ENCODE measurements around the gene BAIAP2. TPM values are rescaled to one million over a fixed set of nuclear protein-coding genes. Genes with fewer than 3 reads are reported as not detected.

Gene BAIAP2
- total RNA-seq, 3 donors from 2014 or later: 21.0 to 47.0 (median 37.6) TPM

DNA sequence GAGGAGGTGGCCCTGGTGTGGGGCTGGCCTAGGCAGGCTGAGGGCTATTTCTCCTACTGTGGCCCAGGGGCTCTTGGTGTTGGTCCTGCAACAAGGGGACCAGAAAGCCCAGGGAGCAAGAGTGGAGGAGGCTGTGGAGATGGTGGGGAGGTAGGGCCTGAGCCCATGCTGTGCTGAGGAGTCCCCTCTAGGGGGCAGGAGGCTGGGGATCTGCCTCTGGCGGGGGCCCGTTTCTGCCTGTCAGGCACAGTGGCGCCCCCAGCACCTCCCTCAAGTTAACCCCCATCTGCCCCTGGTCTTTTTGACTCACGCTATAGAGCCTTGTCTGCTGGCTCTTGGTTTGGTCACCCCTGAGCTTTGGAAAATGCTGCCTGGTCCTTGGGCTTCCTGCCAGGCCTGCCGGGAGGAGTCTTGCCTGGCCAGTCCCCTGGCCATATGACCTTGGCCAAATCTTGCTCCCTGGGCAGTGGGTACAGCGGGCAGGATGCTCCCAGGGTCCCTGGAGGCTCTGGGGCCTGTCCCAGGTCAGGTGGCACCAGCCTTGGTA lies 5.9 kb downstream of the BAIAP2 start:
- H3K27ac ChIP-seq: peak overlapping the region; percentile 80 to 88

GRCh38 chr17:81042606-81043005 lies 7.7 kb downstream of the BAIAP2 start:
- Histone ChIP-seq H3K27me3 (no peaks in the 10 kb centered on the region), H3K4me3 (no peak overlapping the region), H3K4me1 (peaks cover 21 to 63% of the 10 kb centered on the region in 2 donors), H3K36me3 (no peaks in the 10 kb centered on the region), H3K27ac (peak overlapping the region; percentile 41 to 88), H3K9me3 (no peaks in the 10 kb centered on the region)
- intact Hi-C loops (cut with DNase I; ENCODE audit: low total_unique reads): no loop called here
- DNase-seq (ENCODE audit: low spot score in 2 of 2): no peak
- TF ChIP-seq POLR2A (IDR thresholded peaks at IDR 0.05) (no peak), POLR2AphosphoS5 (IDR thresholded peaks at IDR 0.05) (no peak)
- TF ChIP-seq, protein P1, sequence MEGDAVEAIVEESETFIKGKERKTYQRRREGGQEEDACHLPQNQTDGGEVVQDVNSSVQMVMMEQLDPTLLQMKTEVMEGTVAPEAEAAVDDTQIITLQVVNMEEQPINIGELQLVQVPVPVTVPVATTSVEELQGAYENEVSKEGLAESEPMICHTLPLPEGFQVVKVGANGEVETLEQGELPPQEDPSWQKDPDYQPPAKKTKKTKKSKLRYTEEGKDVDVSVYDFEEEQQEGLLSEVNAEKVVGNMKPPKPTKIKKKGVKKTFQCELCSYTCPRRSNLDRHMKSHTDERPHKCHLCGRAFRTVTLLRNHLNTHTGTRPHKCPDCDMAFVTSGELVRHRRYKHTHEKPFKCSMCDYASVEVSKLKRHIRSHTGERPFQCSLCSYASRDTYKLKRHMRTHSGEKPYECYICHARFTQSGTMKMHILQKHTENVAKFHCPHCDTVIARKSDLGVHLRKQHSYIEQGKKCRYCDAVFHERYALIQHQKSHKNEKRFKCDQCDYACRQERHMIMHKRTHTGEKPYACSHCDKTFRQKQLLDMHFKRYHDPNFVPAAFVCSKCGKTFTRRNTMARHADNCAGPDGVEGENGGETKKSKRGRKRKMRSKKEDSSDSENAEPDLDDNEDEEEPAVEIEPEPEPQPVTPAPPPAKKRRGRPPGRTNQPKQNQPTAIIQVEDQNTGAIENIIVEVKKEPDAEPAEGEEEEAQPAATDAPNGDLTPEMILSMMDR (IDR thresholded peaks at IDR 0.05): no peak

More for the DNA sequence above, 5.9 kb downstream of the BAIAP2 start:
- H3K4me1 ChIP-seq: peaks cover 21 to 61% of the 10 kb centered on the region in 2 donors
- no peak overlapping the region for H3K4me3 ChIP-seq
- TF ChIP-seq, protein P1 (IDR thresholded peaks at IDR 0.05): peak in 2 of 3 donors; percentile 8 to 20
- no peak for TF ChIP-seq POLR2AphosphoS5 (IDR thresholded peaks at IDR 0.05)
- peak; percentile 3 for TF ChIP-seq POLR2A (IDR thresholded peaks at IDR 0.05)
- H3K27me3 ChIP-seq: no peaks in the 10 kb centered on the region
- no peaks in the 10 kb centered on the region for H3K36me3 ChIP-seq
- no peaks in the 10 kb centered on the region for H3K9me3 ChIP-seq
- no peak for DNase-seq (ENCODE audit: low spot score in 2 of 2)
- intact Hi-C loops (cut with DNase I; ENCODE audit: low total_unique reads): no loop called here

GRCh38 chr17:81043319-81043724 lies 8.4 kb downstream of the BAIAP2 start:
- Histone ChIP-seq H3K4me3 (peak overlapping the region in 1 of 3 donors; percentile 29), H3K27me3 (no peaks in the 10 kb centered on the region), H3K27ac (peak overlapping the region; percentile 86 to 88), H3K36me3 (no peaks in the 10 kb centered on the region), H3K9me3 (no peaks in the 10 kb centered on the region), H3K4me1 (peaks cover 21 to 56% of the 10 kb centered on the region in 2 donors)
- no peak for DNase-seq (ENCODE audit: low spot score in 2 of 2)
- TF ChIP-seq POLR2AphosphoS5 (IDR thresholded peaks at IDR 0.05): no peak
- TF ChIP-seq, protein P1 (IDR thresholded peaks at IDR 0.05): no peak
- intact Hi-C loops (cut with DNase I; ENCODE audit: low total_unique reads): no loop called here

GRCh38 chr17:81043725-81044427 lies 8.9 kb downstream of the BAIAP2 start:
- Histone ChIP-seq H3K4me1 (peaks cover 22 to 52% of the 10 kb centered on the region in 2 donors), H3K4me3 (peak overlapping the region in 2 of 3 donors; percentile 20 to 29), H3K27me3 (no peaks in the 10 kb centered on the region), H3K9me3 (no peaks in the 10 kb centered on the region), H3K36me3 (no peaks in the 10 kb centered on the region), H3K27ac (peak overlapping the region; percentile 86 to 88)
- intact Hi-C loops (cut with DNase I; ENCODE audit: low total_unique reads): no loop called here
- TF ChIP-seq, protein P1 (IDR thresholded peaks at IDR 0.05): no peak
- no peak for TF ChIP-seq POLR2AphosphoS5 (IDR thresholded peaks at IDR 0.05)
- TF ChIP-seq POLR2A (IDR thresholded peaks at IDR 0.05): no peak
- peak; percentile 85 to 90 for DNase-seq (ENCODE audit: low spot score in 2 of 2)

DNA sequence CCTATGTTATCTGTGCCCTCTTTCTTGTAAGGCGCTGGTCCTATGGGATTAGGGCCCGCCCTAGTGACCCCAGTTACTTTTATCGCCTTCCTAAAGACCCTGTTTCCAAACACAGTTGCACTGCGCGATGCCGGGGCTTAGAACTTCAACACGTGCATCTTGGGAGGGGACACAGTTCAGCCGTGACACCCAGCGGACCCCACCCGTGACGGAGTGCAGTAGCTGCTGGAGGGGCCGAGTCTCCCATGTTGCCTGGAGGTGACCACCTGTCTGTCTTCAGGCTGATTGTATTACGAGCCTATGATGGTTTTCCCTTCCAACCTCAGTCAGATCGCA lies 9.4 kb downstream of the BAIAP2 start:
- no peak for DNase-seq (ENCODE audit: low spot score in 2 of 2)
- H3K36me3 ChIP-seq: no peaks in the 10 kb centered on the region
- TF ChIP-seq POLR2AphosphoS5 (IDR thresholded peaks at IDR 0.05) (no peak), POLR2A (IDR thresholded peaks at IDR 0.05) (no peak)
- TF ChIP-seq, protein P1 (IDR thresholded peaks at IDR 0.05): no peak
- no peaks in the 10 kb centered on the region for H3K27me3 ChIP-seq
- H3K27ac ChIP-seq: peak overlapping the region; percentile 86 to 88
- peaks cover 25 to 49% of the 10 kb centered on the region in 2 donors for H3K4me1 ChIP-seq
- peak overlapping the region in 1 of 3 donors; percentile 29 for H3K4me3 ChIP-seq
- no peaks in the 10 kb centered on the region for H3K9me3 ChIP-seq
- intact Hi-C loops (cut with DNase I; ENCODE audit: low total_unique reads): no loop called here

Data from breast epithelium (tissue), 4 donors.